ENCODE data around the gene PIF1.

Gene PIF1

GRCh38 chr15:64855205-64855975 is 29.9 kb upstream of the PIF1 start:
- no peaks in the 10 kb centered on the region for H3K9me3 ChIP-seq
- no peaks in the 10 kb centered on the region for H3K4me1 ChIP-seq
- H3K27me3 ChIP-seq (ENCODE audit: low read depth), result no peaks in the 10 kb centered on the region
- in situ Hi-C loops (cut with MboI; ENCODE audit: low sequenced_read_pairs), result no loop called here
- H3K4me3 ChIP-seq, result no peak overlapping the region
- DNase-seq (ENCODE audit: low spot score in 2 of 2), result no peak
- peaks cover 33% of the 10 kb centered on the region for H3K36me3 ChIP-seq (replicated peaks)

DNA sequence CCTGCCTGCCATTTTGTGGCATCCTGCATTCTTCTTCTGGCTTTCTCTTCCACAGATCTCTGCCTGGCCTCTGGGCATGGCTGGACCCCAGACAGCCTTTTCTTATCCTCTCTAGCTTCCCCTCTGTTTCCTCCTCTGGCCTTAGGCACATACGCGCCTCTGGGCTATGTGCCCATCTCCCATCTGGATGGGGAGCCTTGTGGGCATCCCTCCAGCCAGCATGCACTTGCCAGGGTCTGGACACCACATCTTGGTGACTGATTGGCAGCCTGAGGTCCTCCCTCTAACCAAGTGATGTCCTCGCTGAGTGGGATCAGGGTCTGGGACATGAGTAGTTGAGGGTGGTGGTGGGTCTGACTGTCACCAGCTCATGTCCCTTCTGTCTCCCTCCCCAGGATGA is 29.1 kb upstream of the PIF1 start:
- no peaks in the 10 kb centered on the region for H3K4me1 ChIP-seq
- no peak overlapping the region for H3K4me3 ChIP-seq
- no peaks in the 10 kb centered on the region for H3K9me3 ChIP-seq
- in situ Hi-C loops (cut with MboI; ENCODE audit: low sequenced_read_pairs), result no loop called here
- no peak for DNase-seq (ENCODE audit: low spot score in 2 of 2)
- H3K36me3 ChIP-seq (replicated peaks), result peaks cover 28% of the 10 kb centered on the region
- no peaks in the 10 kb centered on the region for H3K27me3 ChIP-seq (ENCODE audit: low read depth)

DNA sequence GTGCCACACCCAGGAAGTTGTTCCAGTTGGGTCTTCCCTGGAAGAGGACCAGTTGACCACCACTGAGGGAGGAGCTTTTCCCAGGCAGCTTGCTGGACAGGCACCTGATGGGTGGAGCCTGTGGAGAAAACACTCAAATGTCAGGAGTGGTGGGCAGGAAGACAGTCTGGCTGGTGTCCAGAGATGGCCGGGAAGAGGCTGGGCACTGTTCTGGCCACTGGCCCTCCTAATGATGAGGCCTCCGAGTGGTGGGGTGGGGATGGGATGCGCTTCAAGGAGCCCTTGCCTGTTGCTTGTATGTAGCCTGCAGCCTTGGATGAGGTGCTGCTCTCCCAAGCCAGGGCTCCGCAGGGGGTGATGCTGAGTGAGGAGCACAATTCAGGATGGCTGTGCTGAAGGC is 28.6 kb upstream of the PIF1 start:
- Histone ChIP-seq H3K4me3 (no peak overlapping the region), H3K4me1 (no peaks in the 10 kb centered on the region), H3K27me3 (ENCODE audit: low read depth) (no peaks in the 10 kb centered on the region), H3K9me3 (no peaks in the 10 kb centered on the region), H3K36me3 (replicated peaks) (peaks cover 32% of the 10 kb centered on the region)
- in situ Hi-C loops (cut with MboI; ENCODE audit: low sequenced_read_pairs), result no loop called here
- DNase-seq (ENCODE audit: low spot score in 2 of 2), result no peak

DNA sequence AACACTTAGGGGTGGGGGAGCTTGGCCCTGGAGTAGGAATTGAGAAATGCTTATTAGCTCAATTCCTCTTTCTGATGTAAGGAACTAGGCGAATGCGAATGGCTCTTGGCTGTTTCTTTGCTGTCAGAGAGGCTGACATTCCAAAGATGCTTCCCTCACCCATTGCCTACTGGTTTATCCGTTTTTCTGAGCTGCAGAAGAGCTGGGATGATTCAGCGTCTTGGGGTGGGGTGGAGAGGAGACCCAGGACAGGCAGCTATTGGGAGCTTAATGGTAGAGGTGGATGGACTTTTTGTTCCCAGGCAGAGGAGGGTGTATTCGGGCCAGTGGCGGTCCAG is 26.0 kb upstream of the PIF1 start:
- Histone ChIP-seq H3K4me3 (no peak overlapping the region), H3K4me1 (no peaks in the 10 kb centered on the region), H3K36me3 (replicated peaks) (peaks cover 34% of the 10 kb centered on the region), H3K27me3 (ENCODE audit: low read depth) (no peaks in the 10 kb centered on the region), H3K9me3 (no peaks in the 10 kb centered on the region)
- in situ Hi-C loops (cut with MboI; ENCODE audit: low sequenced_read_pairs), result no loop called here
- DNase-seq (ENCODE audit: low spot score in 2 of 2), result no peak

DNA sequence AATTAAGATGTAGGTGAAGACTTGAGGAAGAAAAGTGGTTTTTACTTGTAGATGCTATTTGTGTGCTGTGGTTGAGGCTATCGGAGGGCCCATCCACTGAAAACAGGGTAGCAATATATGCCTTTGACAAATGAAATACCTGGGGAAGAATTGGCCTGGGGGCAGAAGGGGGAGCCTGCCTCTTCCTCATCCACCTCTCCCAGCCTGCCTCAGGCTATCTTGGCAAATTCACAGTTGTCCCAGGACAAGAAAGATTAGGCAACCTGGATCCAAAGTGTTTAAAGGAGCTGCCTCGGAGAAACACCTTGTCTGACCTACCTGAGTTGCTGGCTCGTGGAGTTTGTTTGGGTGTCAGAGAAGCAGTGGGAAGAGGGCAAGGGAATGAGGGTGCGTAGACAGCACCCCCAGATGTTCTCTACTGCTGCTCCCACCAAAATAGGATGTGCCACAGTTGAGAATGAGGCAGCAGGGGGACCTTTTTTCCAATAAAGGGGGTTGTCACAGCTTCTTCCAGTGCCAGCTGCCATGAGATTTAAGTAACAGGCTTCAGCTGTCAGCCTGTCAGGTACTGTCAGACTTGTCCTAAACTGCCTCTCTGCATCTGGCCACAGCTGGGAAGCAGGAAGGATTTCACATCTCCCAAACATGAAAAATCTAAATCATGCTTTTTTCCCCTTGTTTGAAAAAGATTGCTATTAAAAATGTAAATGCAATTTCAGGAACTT is 25.5 kb upstream of the PIF1 start:
- no peaks in the 10 kb centered on the region for H3K9me3 ChIP-seq
- no peaks in the 10 kb centered on the region for H3K27me3 ChIP-seq (ENCODE audit: low read depth)
- peaks cover 34% of the 10 kb centered on the region for H3K36me3 ChIP-seq (replicated peaks)
- no peaks in the 10 kb centered on the region for H3K4me1 ChIP-seq
- no peak for DNase-seq (ENCODE audit: low spot score in 2 of 2)
- H3K4me3 ChIP-seq, result no peak overlapping the region
- in situ Hi-C loops (cut with MboI; ENCODE audit: low sequenced_read_pairs), result no loop called here

- no peaks in the 10 kb centered on the region for H3K27me3 ChIP-seq (ENCODE audit: low read depth)
Observed at GRCh38 chr15:64847876-64848716, 22.6 kb upstream of the PIF1 start.

DNA sequence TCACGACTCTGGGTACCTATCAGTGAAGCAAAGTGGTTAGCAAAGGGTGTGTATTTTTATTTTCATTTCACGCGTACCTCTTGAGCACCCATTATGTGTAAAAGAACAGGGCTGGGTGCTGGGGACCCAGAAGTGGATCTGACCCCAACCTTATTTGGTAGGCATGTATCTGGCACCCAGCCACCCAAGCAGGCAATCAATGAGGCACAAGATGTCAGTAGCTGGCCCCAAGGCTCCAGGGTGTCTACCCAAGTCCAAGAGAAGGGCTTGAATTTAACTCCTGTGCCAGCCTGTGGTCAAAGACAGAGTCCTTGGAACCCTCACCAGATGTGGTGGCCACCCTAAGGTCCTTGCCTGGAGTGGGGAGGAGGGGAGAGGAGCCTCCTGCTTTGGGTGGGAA is 22.0 kb upstream of the PIF1 start:
- DNase-seq (ENCODE audit: low spot score in 2 of 2), result no peak
- Histone ChIP-seq H3K4me1 (peaks cover 7% of the 10 kb centered on the region), H3K27me3 (ENCODE audit: low read depth) (no peaks in the 10 kb centered on the region), H3K36me3 (replicated peaks) (peaks cover 19% of the 10 kb centered on the region), H3K9me3 (no peaks in the 10 kb centered on the region), H3K4me3 (no peak overlapping the region)
- in situ Hi-C loops (cut with MboI; ENCODE audit: low sequenced_read_pairs), result no loop called here

More at GRCh38 chr15:64847876-64848716, 22.6 kb upstream of the PIF1 start:
- Histone ChIP-seq H3K36me3 (replicated peaks) (peaks cover 19% of the 10 kb centered on the region), H3K9me3 (no peaks in the 10 kb centered on the region), H3K4me3 (no peak overlapping the region), H3K4me1 (peaks cover under 1% of the 10 kb centered on the region)
- in situ Hi-C loops (cut with MboI; ENCODE audit: low sequenced_read_pairs), result no loop called here
- no peak for DNase-seq (ENCODE audit: low spot score in 2 of 2)

GRCh38 chr15:64847016-64847415 is 21.6 kb upstream of the PIF1 start:
- in situ Hi-C loops (cut with MboI; ENCODE audit: low sequenced_read_pairs), result no loop called here
- DNase-seq (ENCODE audit: low spot score in 2 of 2), result no peak
- Histone ChIP-seq H3K4me1 (peaks cover 8% of the 10 kb centered on the region), H3K9me3 (no peaks in the 10 kb centered on the region), H3K36me3 (replicated peaks) (peaks cover 19% of the 10 kb centered on the region), H3K27me3 (ENCODE audit: low read depth) (no peaks in the 10 kb centered on the region), H3K4me3 (no peak overlapping the region)

DNA sequence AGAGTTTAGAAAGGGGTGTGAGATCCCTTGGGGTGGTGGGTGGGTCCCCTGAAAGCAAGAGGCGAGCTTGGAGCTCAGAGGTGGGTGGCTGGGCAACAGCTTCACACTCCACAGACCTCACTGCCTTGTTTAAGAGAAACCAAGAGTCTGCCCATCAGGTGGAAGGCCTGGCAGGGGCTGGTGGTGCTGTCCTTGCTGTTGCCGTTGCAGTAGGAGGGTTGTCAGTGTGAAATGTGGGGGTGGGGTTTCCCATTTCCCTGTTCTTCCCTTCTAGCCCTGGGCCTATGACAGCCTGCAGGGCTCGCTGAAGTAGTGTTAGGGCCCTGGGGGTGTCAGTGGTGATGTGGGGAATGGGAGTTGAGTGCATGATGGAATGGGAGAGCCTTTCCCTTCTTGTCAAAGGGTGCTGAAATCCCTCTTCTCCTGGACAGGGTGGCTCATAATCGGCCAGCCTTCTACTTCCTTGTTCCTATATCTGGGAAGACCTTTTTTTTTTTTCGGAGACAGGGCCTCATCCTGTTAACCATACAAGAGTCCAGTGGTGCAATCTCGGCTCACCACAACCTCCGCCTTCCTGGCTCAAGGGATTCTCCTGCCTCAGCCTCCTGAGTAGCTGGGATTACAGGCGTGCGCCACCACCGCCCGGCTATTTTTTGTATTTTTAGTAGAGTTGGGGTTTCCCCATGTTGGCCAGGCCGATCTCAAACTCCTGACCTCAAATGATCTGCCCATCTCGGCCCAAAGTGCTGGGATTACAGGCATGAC is 20.6 kb upstream of the PIF1 start:
- in situ Hi-C loops (cut with MboI; ENCODE audit: low sequenced_read_pairs), result no loop called here
- DNase-seq (ENCODE audit: low spot score in 2 of 2), result no peak
- H3K4me3 ChIP-seq, result no peak overlapping the region
- H3K9me3 ChIP-seq, result no peaks in the 10 kb centered on the region
- peaks cover 15% of the 10 kb centered on the region for H3K36me3 ChIP-seq (replicated peaks)
- H3K27me3 ChIP-seq (ENCODE audit: low read depth), result no peaks in the 10 kb centered on the region
- H3K4me1 ChIP-seq, result peaks cover 8% of the 10 kb centered on the region

DNA sequence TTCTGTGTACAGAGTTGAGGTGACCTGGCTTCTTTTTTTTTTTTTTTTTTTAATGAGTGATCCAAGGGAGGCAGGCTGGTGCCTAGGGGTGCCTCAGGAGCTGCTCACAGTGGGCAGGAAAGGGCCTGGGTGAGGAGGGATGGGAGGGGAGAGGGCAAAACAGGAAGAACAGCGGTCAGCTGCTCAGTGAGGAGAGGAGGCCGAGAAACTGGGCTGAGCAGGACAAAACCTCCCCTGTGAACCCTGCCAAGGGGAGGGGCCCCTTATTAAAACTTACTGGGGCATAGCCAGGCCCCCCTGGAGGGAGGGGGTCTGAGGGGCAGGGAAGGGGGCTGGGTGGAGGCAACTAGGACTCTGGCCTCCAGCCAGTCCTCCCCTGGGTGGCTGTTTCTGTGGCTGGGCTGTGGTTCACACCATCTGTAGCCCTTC is 19.8 kb upstream of the PIF1 start:
- peaks cover 14% of the 10 kb centered on the region for H3K36me3 ChIP-seq (replicated peaks)
- in situ Hi-C loops (cut with MboI; ENCODE audit: low sequenced_read_pairs), result no loop called here
- H3K9me3 ChIP-seq, result no peaks in the 10 kb centered on the region
- H3K27me3 ChIP-seq (ENCODE audit: low read depth), result no peaks in the 10 kb centered on the region
- DNase-seq (ENCODE audit: low spot score in 2 of 2), result no peak
- H3K4me1 ChIP-seq, result peaks cover 12% of the 10 kb centered on the region
- H3K4me3 ChIP-seq, result no peak overlapping the region

GRCh38 chr15:64844576-64845145 is 19.2 kb upstream of the PIF1 start:
- DNase-seq (ENCODE audit: low spot score in 2 of 2), result no peak
- no peak overlapping the region for H3K4me3 ChIP-seq
- in situ Hi-C loops (cut with MboI; ENCODE audit: low sequenced_read_pairs), result no loop called here
- peaks cover 11% of the 10 kb centered on the region for H3K36me3 ChIP-seq (replicated peaks)
- no peaks in the 10 kb centered on the region for H3K27me3 ChIP-seq (ENCODE audit: low read depth)
- H3K4me1 ChIP-seq, result peaks cover 12% of the 10 kb centered on the region
- no peaks in the 10 kb centered on the region for H3K9me3 ChIP-seq

- no peak for DNase-seq (ENCODE audit: low spot score in 2 of 2)
- H3K4me1 ChIP-seq, result peaks cover 12% of the 10 kb centered on the region
- H3K4me3 ChIP-seq, result no peak overlapping the region
- in situ Hi-C loops (cut with MboI; ENCODE audit: low sequenced_read_pairs), result no loop called here
- peaks cover 5% of the 10 kb centered on the region for H3K36me3 ChIP-seq (replicated peaks)
- H3K27me3 ChIP-seq (ENCODE audit: low read depth), result no peaks in the 10 kb centered on the region
- no peaks in the 10 kb centered on the region for H3K9me3 ChIP-seq
Observed at GRCh38 chr15:64843991-64844390, 18.5 kb upstream of the PIF1 start.

DNA sequence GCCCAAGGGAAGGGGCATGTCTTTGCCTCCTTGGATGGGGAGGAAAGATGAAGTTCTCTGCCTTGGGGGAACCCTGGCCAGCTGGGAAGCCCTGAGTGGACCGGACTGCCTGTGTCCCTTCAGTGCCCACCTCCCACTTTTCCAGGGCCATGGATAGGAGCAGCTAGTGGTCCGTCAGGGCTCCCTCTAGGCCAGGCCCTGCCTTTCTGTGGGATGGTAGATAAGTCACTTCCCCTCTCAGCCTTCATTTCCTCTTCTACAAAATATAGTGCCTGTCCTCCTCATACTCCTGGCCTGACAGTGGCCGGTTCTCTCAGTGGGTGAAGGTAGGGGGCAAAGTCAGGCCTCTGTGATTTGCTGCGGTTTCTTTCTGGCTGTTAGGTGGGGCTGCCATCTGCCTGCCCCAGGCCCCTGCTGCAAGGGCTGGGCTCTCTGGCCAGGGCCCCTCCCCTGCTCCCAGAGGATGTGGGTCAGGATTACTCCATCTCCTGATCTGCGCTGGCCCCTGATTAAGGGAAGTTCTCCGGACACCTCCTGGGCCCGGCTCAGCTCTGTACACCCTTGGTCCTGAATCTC is 17.6 kb upstream of the PIF1 start:
- Histone ChIP-seq H3K27me3 (ENCODE audit: low read depth) (no peaks in the 10 kb centered on the region), H3K9me3 (no peaks in the 10 kb centered on the region), H3K4me3 (peak overlapping the region; percentile 60), H3K4me1 (peaks cover 12% of the 10 kb centered on the region), H3K36me3 (replicated peaks) (peaks cover 4% of the 10 kb centered on the region)
- no peak for DNase-seq (ENCODE audit: low spot score in 2 of 2)
- in situ Hi-C loops (cut with MboI; ENCODE audit: low sequenced_read_pairs), result no loop called here
